Left lung (tissue), 14 donors: Measurements from ENCODE around the gene MBL2. TPM values are rescaled to one million over a fixed set of nuclear protein-coding genes. Genes with fewer than 3 reads are reported as not detected.
A peak's percentile ranks its signal among the peaks of the same experiment; 100 is the strongest.

ENCODE experiments used
- ATAC-seq: fragments of 200-7000 bp; cut with Tn5 transposase; one replicate; pipeline ENCODE4 v1.9.1; 2020; ENCODE audit warnings: moderate library complexity
- DNase-seq, 4 donors: peaks; one replicate each; pipeline ENCODE4 v3.0.0-alpha.2; 2013 to 2020
- H3K27ac ChIP-seq, 2 donors: fragments of 200-600 bp; sonication (generic) in 1 of 2; one replicate each; pipeline versions ENCODE4 v1.5.0 to v1.8.0; 2020 to 2021
- H3K27me3 ChIP-seq, 2 donors: fragments of 200-600 bp; sonication (generic) in 1 of 2; one replicate each; pipeline versions ENCODE4 v1.5.0 to v1.8.0; 2020 to 2021
- H3K36me3 ChIP-seq, 2 donors: fragments of 200-600 bp; sonication (generic) in 1 of 2; one replicate each; pipeline versions ENCODE4 v1.5.0 to v1.8.0; 2020 to 2021
- H3K4me1 ChIP-seq, 2 donors: fragments of 200-600 bp; one replicate each; pipeline ENCODE4 v1.8.0; 2021
- H3K4me3 ChIP-seq, 2 donors: fragments of 200-600 bp; sonication (generic) in 1 of 2; one replicate each; pipeline versions ENCODE4 v1.5.0 to v1.8.0; 2020 to 2021; ENCODE audit warnings: mild to moderate bottlenecking in 1 of 2
- H3K9me3 ChIP-seq, 2 donors: fragments of 200-600 bp; sonication (generic) in 1 of 2; one replicate each; pipeline versions ENCODE4 v1.5.0 to v1.8.0; 2020 to 2021
- intact Hi-C, 2 donors: fragments of 100-400 bp; cut with DNase I; formaldehyde crosslinking; loops; one replicate each; pipeline versions ENCODE4 v1.11.2 to v1.14.2; 2022
- long read RNA-seq, 12 donors: library from polyadenylated mRNA in 2 of 12; unstranded in 2 of 12; transcript quantifications; one replicate each; pipeline ENCODE4 v2.0.0 and lab custom pipeline, GENCODE V29; 2019 to 2026
- polyA plus RNA-seq, 6 donors: library from polyadenylated mRNA; unstranded; fragments of 120-200 nt; gene quantifications; one replicate each; pipeline ENCODE4 v1.2.1, GENCODE V29; 2013; ENCODE audit not compliant: insufficient read length in 6 of 6
- total RNA-seq, 2 donors: library from RNA; stranded (reverse); fragmentation: NEBNext Ultra II Directional; extraction: Animal tissue kit (Norgen Biotek cat#: 25700); gene quantifications; one replicate each; pipeline ENCODE4 v1.2.1, GENCODE V29; 2021
- TF ChIP-seq, protein P1 (sequence below), 2 donors: fragments of 200-600 bp; sonication (generic) in 1 of 2; IDR thresholded peaks; one replicate each; pipeline versions ENCODE4 v1.5.0 to v1.8.0; 2021; ENCODE audit warnings: antibody characterized with exemption in 2 of 2
- donor health status: DM: no; HTN: yes; CAD: no.
- donor health status: DM: no; HTN: no; CAD: no.

The MBL2 gene
- total RNA-seq = not detected
- not detected for polyA plus RNA-seq
- long read RNA-seq, donor 1 = 0 reads
- long read RNA-seq, donor 2 = 0 reads
- long read RNA-seq, donor 3 = 0 reads
- long read RNA-seq, donor 4 = 0 reads
- long read RNA-seq, donor 5 = 0 reads
- long read RNA-seq, donor 6 = 0 reads
- long read RNA-seq, donor 7 = 0 reads
- long read RNA-seq, donor 8 = 0 reads
- long read RNA-seq, donor 9 = 0 reads
- long read RNA-seq, donor 10 = 0 reads
- long read RNA-seq, donor 11 = 0 reads
- long read RNA-seq, donor 12 = 0 reads

- ATAC-seq = no peak
These were observed at the start of gene MBL2 for GRCh38 chr10:52772623-52773022. MBL2 (minus strand) TSS chr10:52772784; CDS start chr10:52771635, 1,149 bp downstream.

DNA sequence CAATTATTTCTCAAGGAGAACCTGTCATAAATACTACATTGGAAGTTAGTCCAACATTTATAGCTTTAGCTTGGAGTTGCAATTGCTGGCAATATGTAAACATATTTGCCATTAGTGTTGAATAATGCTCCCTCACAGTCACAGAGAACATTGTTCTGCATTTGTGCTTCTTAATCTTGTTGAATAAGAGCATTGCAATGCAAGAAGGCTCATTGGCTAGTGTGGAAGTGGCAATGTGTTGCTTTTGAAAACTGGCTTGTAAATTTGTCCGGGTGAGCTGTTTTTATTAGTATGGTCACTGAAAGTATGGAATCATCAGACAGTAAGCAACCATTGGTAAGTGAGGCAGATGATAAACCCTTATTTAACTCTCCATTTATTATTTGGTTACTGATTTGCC lies 47.7 kb upstream of the MBL2 start:
- no peaks in the 10 kb centered on the region for H3K9me3 ChIP-seq
- ATAC-seq = no peak
- H3K4me3 ChIP-seq = no peak overlapping the region
- TF ChIP-seq, protein P1, sequence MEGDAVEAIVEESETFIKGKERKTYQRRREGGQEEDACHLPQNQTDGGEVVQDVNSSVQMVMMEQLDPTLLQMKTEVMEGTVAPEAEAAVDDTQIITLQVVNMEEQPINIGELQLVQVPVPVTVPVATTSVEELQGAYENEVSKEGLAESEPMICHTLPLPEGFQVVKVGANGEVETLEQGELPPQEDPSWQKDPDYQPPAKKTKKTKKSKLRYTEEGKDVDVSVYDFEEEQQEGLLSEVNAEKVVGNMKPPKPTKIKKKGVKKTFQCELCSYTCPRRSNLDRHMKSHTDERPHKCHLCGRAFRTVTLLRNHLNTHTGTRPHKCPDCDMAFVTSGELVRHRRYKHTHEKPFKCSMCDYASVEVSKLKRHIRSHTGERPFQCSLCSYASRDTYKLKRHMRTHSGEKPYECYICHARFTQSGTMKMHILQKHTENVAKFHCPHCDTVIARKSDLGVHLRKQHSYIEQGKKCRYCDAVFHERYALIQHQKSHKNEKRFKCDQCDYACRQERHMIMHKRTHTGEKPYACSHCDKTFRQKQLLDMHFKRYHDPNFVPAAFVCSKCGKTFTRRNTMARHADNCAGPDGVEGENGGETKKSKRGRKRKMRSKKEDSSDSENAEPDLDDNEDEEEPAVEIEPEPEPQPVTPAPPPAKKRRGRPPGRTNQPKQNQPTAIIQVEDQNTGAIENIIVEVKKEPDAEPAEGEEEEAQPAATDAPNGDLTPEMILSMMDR (IDR thresholded peaks at IDR 0.05) = no peak
- DNase-seq = no peak
- H3K36me3 ChIP-seq = no peaks in the 10 kb centered on the region
- H3K4me1 ChIP-seq = no peaks in the 10 kb centered on the region
- intact Hi-C loops = no loop called here
- no peak overlapping the region for H3K27ac ChIP-seq
- no peaks in the 10 kb centered on the region for H3K27me3 ChIP-seq

More at GRCh38 chr10:52772623-52773022, at the start of gene MBL2:
- intact Hi-C loops = no loop called here
- Histone ChIP-seq H3K36me3 (no peaks in the 10 kb centered on the region), H3K4me1 (no peaks in the 10 kb centered on the region), H3K27me3 (no peaks in the 10 kb centered on the region), H3K9me3 (no peaks in the 10 kb centered on the region), H3K4me3 (no peak within 1 kb of the TSS), H3K27ac (no peak within 1 kb of the TSS)
- TF ChIP-seq, protein P1 (IDR thresholded peaks at IDR 0.05) = no peak
- no peak for DNase-seq

GRCh38 chr10:52818019-52818418 lies 45.4 kb upstream of the MBL2 start:
- Histone ChIP-seq H3K27ac (no peak overlapping the region), H3K4me3 (no peak overlapping the region), H3K4me1 (no peaks in the 10 kb centered on the region), H3K27me3 (no peaks in the 10 kb centered on the region), H3K36me3 (no peaks in the 10 kb centered on the region), H3K9me3 (no peaks in the 10 kb centered on the region)
- TF ChIP-seq, protein P1 (IDR thresholded peaks at IDR 0.05) = peak; percentile 14 to 21
- DNase-seq (peak in 1 of 4 donors; percentile 30), ATAC-seq (peak; percentile 72)
- intact Hi-C loops = no loop called here

- no peaks in the 10 kb centered on the region for H3K27me3 ChIP-seq
- ATAC-seq = no peak
- H3K9me3 ChIP-seq = no peaks in the 10 kb centered on the region
- TF ChIP-seq, protein P1 (IDR thresholded peaks at IDR 0.05) = no peak
- H3K4me1 ChIP-seq = no peaks in the 10 kb centered on the region
- no peak overlapping the region for H3K4me3 ChIP-seq
- H3K36me3 ChIP-seq = no peaks in the 10 kb centered on the region
- intact Hi-C loops = no loop called here
- DNase-seq = no peak
- no peak overlapping the region for H3K27ac ChIP-seq
These were observed 41.9 kb upstream of the MBL2 start for GRCh38 chr10:52814506-52814905.

GRCh38 chr10:52811776-52812175 lies 39.2 kb upstream of the MBL2 start:
- DNase-seq (no peak), ATAC-seq (no peak)
- Histone ChIP-seq H3K4me3 (no peak overlapping the region), H3K36me3 (no peaks in the 10 kb centered on the region), H3K4me1 (no peaks in the 10 kb centered on the region), H3K9me3 (no peaks in the 10 kb centered on the region), H3K27me3 (no peaks in the 10 kb centered on the region), H3K27ac (no peak overlapping the region)
- TF ChIP-seq, protein P1 (IDR thresholded peaks at IDR 0.05) = no peak
- intact Hi-C loops = no loop called here
